ENCODE measurements around the gene TUBB4A. TPM values are rescaled to one million over a fixed set of nuclear protein-coding genes. Genes with fewer than 3 reads are reported as not detected.

TUBB4A gene
- total RNA-seq, 1 donor from 2014 or later = 2.4 TPM

DNA sequence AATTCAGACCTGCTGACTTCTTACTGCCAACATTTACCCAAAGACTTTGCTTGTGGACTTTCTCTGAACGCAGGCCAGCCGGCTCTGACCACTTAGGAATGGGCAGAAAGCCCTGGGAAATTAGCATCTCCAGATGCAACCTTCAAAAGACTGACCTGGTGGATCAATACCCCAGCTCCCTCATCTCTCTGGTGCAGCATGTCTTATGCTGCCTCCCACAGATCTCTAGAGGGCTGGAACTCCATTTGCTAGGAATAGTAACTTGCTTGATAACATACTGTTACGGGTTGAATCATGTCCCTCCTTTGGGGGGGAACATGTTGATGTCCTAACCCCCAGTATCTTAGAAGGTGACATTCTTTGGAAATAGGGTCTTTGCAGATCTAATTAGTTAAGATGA is 55.7 kb downstream of the TUBB4A start:
- Mint-ChIP-seq H3K36me3 (peaks cover 25% of the 10 kb centered on the region), H3K4me1 (no peaks in the 10 kb centered on the region), H3K27me3 (ENCODE audit: insufficient read depth, low read depth) (peaks cover 2% of the 10 kb centered on the region), H3K27ac (no peak overlapping the region), H3K4me3 (no peak overlapping the region), H3K9me3 (no peaks in the 10 kb centered on the region)
- Histone ChIP-seq H3F3A (ENCODE audit: low read depth) (no peaks in the 10 kb centered on the region), H3K9me3 (ENCODE audit: low read depth) (no peaks in the 10 kb centered on the region), H3K4me1 (no peaks in the 10 kb centered on the region), H3K36me3 (no peaks in the 10 kb centered on the region), H3K27ac (no peak overlapping the region), H3K27me3 (no peaks in the 10 kb centered on the region), H3K9ac (no peak overlapping the region), H2AFZ (replicated peaks) (no peak overlapping the region), H4K20me1 (ENCODE audit: low read depth) (no peaks in the 10 kb centered on the region), H3K4me3 (no peak overlapping the region), H3K4me2 (no peak overlapping the region), H3K79me2 (ENCODE audit: low read depth) (no peaks in the 10 kb centered on the region)
- no peak for TF ChIP-seq EZH2 (IDR thresholded peaks at IDR 0.05)
- no peak for TF ChIP-seq EZH2phosphoT487 (IDR thresholded peaks at IDR 0.05)
- TF ChIP-seq CTCF (IDR thresholded peaks at IDR 0.05) = no peak
- DNase-seq (ENCODE audit: low spot score) = no peak

Small RNAs within 50 kb of the gene (small RNA-seq; reads per million reads assigned to genes)
- not detected for gene AC010503.2

Other genes starting within 250 kb of the TUBB4A start
- gene MLLT1, start 222.3 kb downstream of the TUBB4A start, total RNA-seq (ENCODE audit: low replicate concordance) = 5.6 and 21.0 TPM in 2 replicates
- not detected in 2 replicates for gene ACER1, start 168.7 kb downstream of the TUBB4A start, total RNA-seq (ENCODE audit: low replicate concordance)
- 28.0 and 73.6 TPM in 2 replicates for gene CLPP, start 140.8 kb downstream of the TUBB4A start, total RNA-seq (ENCODE audit: low replicate concordance)
- gene ALKBH7, start 129.5 kb downstream of the TUBB4A start, total RNA-seq (ENCODE audit: low replicate concordance) = 19.7 and 94.7 TPM in 2 replicates
- gene PSPN, start 126.4 kb downstream of the TUBB4A start, total RNA-seq (ENCODE audit: low replicate concordance) = 0.92 and 2.7 TPM in 2 replicates
- gene GTF2F1, start 109.1 kb downstream of the TUBB4A start, total RNA-seq (ENCODE audit: low replicate concordance) = 36.9 and 46.9 TPM in 2 replicates
- 136 and 283 TPM in 2 replicates for gene KHSRP, start 77.5 kb downstream of the TUBB4A start, total RNA-seq (ENCODE audit: low replicate concordance)
- gene SLC25A41, start 68.5 kb downstream of the TUBB4A start, total RNA-seq (ENCODE audit: low replicate concordance) = 0.46 TPM in 1 of 2 replicates, not detected in the other
- gene SLC25A23, start 42.5 kb downstream of the TUBB4A start, total RNA-seq (ENCODE audit: low replicate concordance) = 16.0 and 57.2 TPM in 2 replicates
- gene CRB3, start 38.0 kb downstream of the TUBB4A start, total RNA-seq (ENCODE audit: low replicate concordance) = 1.2 and 1.3 TPM in 2 replicates
- gene DENND1C, start 20.5 kb downstream of the TUBB4A start, total RNA-seq (ENCODE audit: low replicate concordance) = 0.19 TPM in 1 of 2 replicates, not detected in the other
- gene TNFSF9, start 28.7 kb upstream of the TUBB4A start, total RNA-seq (ENCODE audit: low replicate concordance) = 0.28 and 1.7 TPM in 2 replicates
- 1.2 TPM in 1 of 2 replicates, not detected in the other for gene CD70, start 88.8 kb upstream of the TUBB4A start, total RNA-seq (ENCODE audit: low replicate concordance)
- gene TNFSF14, start 167.9 kb upstream of the TUBB4A start, total RNA-seq (ENCODE audit: low replicate concordance) = not detected in 2 replicates
- 0.25 and 1.5 TPM in 2 replicates for gene C3, start 218.3 kb upstream of the TUBB4A start, total RNA-seq (ENCODE audit: low replicate concordance)
- 38.3 and 55.3 TPM in 2 replicates for gene GPR108, start 235.3 kb upstream of the TUBB4A start, total RNA-seq (ENCODE audit: low replicate concordance)
- gene TRIP10, start 237.4 kb upstream of the TUBB4A start, total RNA-seq (ENCODE audit: low replicate concordance) = 53.0 and 57.2 TPM in 2 replicates